PFSK-1 (cell line): Measurements from ENCODE around the gene TENT5C.

Experiments used
- POLR2AphosphoS5 ChIP-seq: IDR thresholded peaks from 2 replicates; pipeline ENCODE4 v1.6.1; 2012; ENCODE audit warnings: low read depth, mild to moderate bottlenecking, control low read depth, low read length, moderate library complexity
- REST ChIP-seq, 2 experiments: IDR thresholded peaks; 2 replicates each; pipeline versions ENCODE4 v1.6.1 to v1.8.0; 2011 to 2012; ENCODE audit warnings: low read depth in 2 of 2, low read length in 2 of 2, control low read depth in 1 of 2, inconsistent platforms in 1 of 2, mild to moderate bottlenecking in 1 of 2, moderate library complexity in 1 of 2; ENCODE audit not compliant: insufficient read depth in 1 of 2
- SIN3A ChIP-seq: IDR thresholded peaks from 2 replicates; pipeline ENCODE4 v1.6.1; 2012; ENCODE audit warnings: mild to moderate bottlenecking, low read length, moderate library complexity, borderline replicate concordance; ENCODE audit not compliant: insufficient read depth
- TAF1 ChIP-seq: IDR thresholded peaks from 2 replicates; pipeline ENCODE4 v1.6.1; 2012; ENCODE audit warnings: low read length, control low read depth, borderline replicate concordance; ENCODE audit not compliant: insufficient read depth

- TF ChIP-seq REST (IDR thresholded peaks at IDR 0.05; ENCODE audit: insufficient read depth in 1 of 2, low read depth in 2 of 2, low read length in 2 of 2) (no peak), TAF1 (no peak), POLR2AphosphoS5 (no peak), SIN3A (no peak)
Observed at GRCh38 chr1:117676615-117677130, 70.8 kb downstream of the TENT5C start.
